ENCODE data around the gene AKR1C8. TPM values are rescaled to one million over a fixed set of nuclear protein-coding genes. Genes with fewer than 3 reads are reported as not detected.
"Not testable (repeated sequence)": the region's sequence is repeated elsewhere in the genome, so short reads cannot be mapped to it uniquely, and the experiment has no call there.

The AKR1C8 gene
- total and polyA plus RNA-seq, 4 donors = 0.20 to 0.94 TPM; not detected in 2

- Histone ChIP-seq H3K27me3 (ENCODE audit: control insufficient read depth, insufficient read depth, low read length) (no peaks in the 10 kb centered on the region), H3K4me3 (ENCODE audit: low read depth, low read length) (no peak overlapping the region), H3K27ac (ENCODE audit: low read depth, low read length) (no peak overlapping the region), H3K9me3 (ENCODE audit: control insufficient read depth, insufficient read depth, low read length) (no peaks in the 10 kb centered on the region), H3K36me3 (ENCODE audit: control insufficient read depth, insufficient read depth, low read length) (no peaks in the 10 kb centered on the region), H3K4me1 (ENCODE audit: control insufficient read depth, insufficient read depth, low read length) (no peaks in the 10 kb centered on the region)
- no peak for DNase-seq (ENCODE audit: low read depth in 4 of 6, low spot score in 6 of 6)
- WGBS (ENCODE audit: insufficient coverage) = 27% methylated on average over 1 of the region's 3 CpGs
Observed at GRCh38 chr10:5147981-5148677, 36.8 kb downstream of the AKR1C8 start.

- no peak for DNase-seq (ENCODE audit: low read depth in 4 of 6, low spot score in 6 of 6)
- 70% methylated on average over 3 of the region's 5 CpGs for WGBS (ENCODE audit: insufficient coverage)
Observed at GRCh38 chr10:5147255-5147980, 37.5 kb downstream of the AKR1C8 start.

GRCh38 chr10:5146920-5147254 lies 38.1 kb downstream of the AKR1C8 start:
- Histone ChIP-seq H3K27me3 (ENCODE audit: control insufficient read depth, insufficient read depth, low read length) (no peaks in the 10 kb centered on the region), H3K4me3 (ENCODE audit: low read depth, low read length) (no peak overlapping the region), H3K36me3 (ENCODE audit: control insufficient read depth, insufficient read depth, low read length) (no peaks in the 10 kb centered on the region), H3K4me1 (ENCODE audit: control insufficient read depth, insufficient read depth, low read length) (no peaks in the 10 kb centered on the region), H3K9me3 (ENCODE audit: control insufficient read depth, insufficient read depth, low read length) (no peaks in the 10 kb centered on the region), H3K27ac (ENCODE audit: low read depth, low read length) (no peak overlapping the region)
- WGBS (ENCODE audit: insufficient coverage) = 92% methylated on average over 4 of the region's 5 CpGs
- no peak for DNase-seq (ENCODE audit: low read depth in 4 of 6, low spot score in 6 of 6)

More at GRCh38 chr10:5147255-5147980, 37.5 kb downstream of the AKR1C8 start:
- no peaks in the 10 kb centered on the region for H3K9me3 ChIP-seq (ENCODE audit: control insufficient read depth, insufficient read depth, low read length)
- H3K4me3 ChIP-seq (ENCODE audit: low read depth, low read length) = no peak overlapping the region
- no peaks in the 10 kb centered on the region for H3K4me1 ChIP-seq (ENCODE audit: control insufficient read depth, insufficient read depth, low read length)
- H3K36me3 ChIP-seq (ENCODE audit: control insufficient read depth, insufficient read depth, low read length) = no peaks in the 10 kb centered on the region
- no peak overlapping the region for H3K27ac ChIP-seq (ENCODE audit: low read depth, low read length)
- no peaks in the 10 kb centered on the region for H3K27me3 ChIP-seq (ENCODE audit: control insufficient read depth, insufficient read depth, low read length)

DNA sequence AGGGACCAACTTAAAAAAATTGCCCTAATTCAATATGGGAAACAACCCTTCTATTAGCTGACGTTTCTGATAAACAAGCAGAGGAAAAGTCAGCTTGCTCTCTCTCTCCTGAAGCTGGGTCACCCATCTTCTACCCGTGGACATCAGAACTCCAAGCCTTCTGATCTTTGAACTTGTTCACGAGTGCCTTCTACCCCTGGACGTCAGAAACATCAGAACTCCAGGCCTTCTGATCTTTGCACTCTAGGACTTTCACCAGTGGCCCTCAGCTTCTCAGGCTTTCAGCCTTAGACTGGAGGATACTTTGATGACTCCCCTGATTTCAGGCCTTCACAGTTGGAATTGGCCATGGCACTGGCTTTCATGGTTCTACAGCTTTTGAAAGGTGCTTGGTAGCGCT lies 41.8 kb downstream of the AKR1C8 start:
- WGBS (ENCODE audit: insufficient coverage) = 79% methylated on average over 4 of the region's 5 CpGs
- no peak for DNase-seq (ENCODE audit: low read depth in 4 of 6, low spot score in 6 of 6)
- H3K4me1 ChIP-seq (ENCODE audit: control insufficient read depth, insufficient read depth, low read length) = no peaks in the 10 kb centered on the region
- no peaks in the 10 kb centered on the region for H3K36me3 ChIP-seq (ENCODE audit: control insufficient read depth, insufficient read depth, low read length)
- H3K9me3 ChIP-seq (ENCODE audit: control insufficient read depth, insufficient read depth, low read length) = no peaks in the 10 kb centered on the region
- no peak overlapping the region for H3K4me3 ChIP-seq (ENCODE audit: low read depth, low read length)
- H3K27me3 ChIP-seq (ENCODE audit: control insufficient read depth, insufficient read depth, low read length) = no peaks in the 10 kb centered on the region
- H3K27ac ChIP-seq (ENCODE audit: low read depth, low read length) = no peak overlapping the region

- H3K36me3 ChIP-seq (ENCODE audit: control insufficient read depth, insufficient read depth, low read length) = no peaks in the 10 kb centered on the region
- WGBS (ENCODE audit: insufficient coverage) = no CpG with 5 or more reads among the region's 4 CpGs
- no peak for DNase-seq (ENCODE audit: low read depth in 4 of 6, low spot score in 6 of 6)
Observed at GRCh38 chr10:5142199-5142598, 42.8 kb downstream of the AKR1C8 start.

DNA sequence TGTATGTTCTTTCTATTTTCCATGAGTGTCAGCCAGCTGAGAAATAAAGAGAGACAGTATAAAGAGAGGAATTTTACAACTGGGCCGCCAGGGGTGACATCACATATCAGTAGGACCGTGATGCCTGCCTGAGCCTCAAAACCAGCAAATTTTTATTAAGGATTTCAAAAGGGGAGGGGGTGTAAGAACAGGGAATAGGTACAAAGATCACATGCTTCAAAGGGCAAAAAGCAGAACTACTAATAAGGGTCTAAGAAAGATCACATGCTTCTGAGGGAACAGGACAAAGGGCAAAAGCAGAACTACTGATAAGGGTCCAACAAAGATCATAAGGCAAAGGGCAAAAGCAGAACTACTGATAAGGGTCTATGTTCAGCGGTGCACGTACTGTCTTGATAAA lies 47.3 kb downstream of the AKR1C8 start:
- 55% methylated on average over 2 of the region's 4 CpGs for WGBS (ENCODE audit: insufficient coverage)
- H3K4me1 ChIP-seq (ENCODE audit: control insufficient read depth, insufficient read depth, low read length); H3K36me3 ChIP-seq (ENCODE audit: control insufficient read depth, insufficient read depth, low read length); DNase-seq (ENCODE audit: low read depth in 4 of 6, low spot score in 6 of 6); H3K27me3 ChIP-seq (ENCODE audit: control insufficient read depth, insufficient read depth, low read length); H3K4me3 ChIP-seq (ENCODE audit: low read depth, low read length); H3K27ac ChIP-seq (ENCODE audit: low read depth, low read length); H3K9me3 ChIP-seq (ENCODE audit: control insufficient read depth, insufficient read depth, low read length): not testable (repeated sequence)

More at GRCh38 chr10:5142199-5142598, 42.8 kb downstream of the AKR1C8 start:
- no peaks in the 10 kb centered on the region for H3K9me3 ChIP-seq (ENCODE audit: control insufficient read depth, insufficient read depth, low read length)
- H3K4me1 ChIP-seq (ENCODE audit: control insufficient read depth, insufficient read depth, low read length) = no peaks in the 10 kb centered on the region
- H3K4me3 ChIP-seq (ENCODE audit: low read depth, low read length) = no peak overlapping the region
- H3K27ac ChIP-seq (ENCODE audit: low read depth, low read length) = no peak overlapping the region
- H3K27me3 ChIP-seq (ENCODE audit: control insufficient read depth, insufficient read depth, low read length) = no peaks in the 10 kb centered on the region

DNA sequence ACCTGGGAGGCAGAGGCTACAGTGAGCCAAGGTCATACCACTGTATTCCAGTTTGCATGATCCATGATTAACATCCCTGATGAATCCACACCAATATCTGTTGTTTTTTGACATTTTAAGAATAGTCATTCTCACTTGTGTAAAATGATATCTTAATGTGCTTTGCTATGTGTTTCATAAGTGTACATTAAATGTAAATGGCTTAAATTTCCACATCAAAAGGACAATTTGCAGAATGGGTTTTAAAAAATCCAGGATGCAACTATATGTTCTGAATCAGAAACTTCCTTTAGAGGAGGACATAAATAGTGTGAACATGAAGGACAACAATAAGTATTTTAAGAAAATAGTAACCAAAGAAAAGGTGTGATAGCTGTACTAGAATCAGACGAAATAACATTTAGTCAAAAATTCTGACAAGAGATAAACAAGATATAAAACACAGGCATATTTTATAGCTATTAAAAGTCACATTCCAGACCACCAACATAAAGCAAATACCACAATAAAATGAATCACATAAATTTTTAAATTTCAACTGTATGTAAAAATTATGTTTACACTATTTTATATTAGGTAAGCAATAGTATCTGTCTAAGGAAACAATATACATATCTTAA lies 48.4 kb downstream of the AKR1C8 start:
- Histone ChIP-seq H3K4me3 (ENCODE audit: low read depth, low read length) (no peak overlapping the region), H3K36me3 (ENCODE audit: control insufficient read depth, insufficient read depth, low read length) (no peaks in the 10 kb centered on the region), H3K9me3 (ENCODE audit: control insufficient read depth, insufficient read depth, low read length) (no peaks in the 10 kb centered on the region), H3K4me1 (ENCODE audit: control insufficient read depth, insufficient read depth, low read length) (no peaks in the 10 kb centered on the region), H3K27ac (ENCODE audit: low read depth, low read length) (no peak overlapping the region), H3K27me3 (ENCODE audit: control insufficient read depth, insufficient read depth, low read length) (no peaks in the 10 kb centered on the region)
- no CpG with 5 or more reads among the region's 1 CpG for WGBS (ENCODE audit: insufficient coverage)
- no peak for DNase-seq (ENCODE audit: low read depth in 4 of 6, low spot score in 6 of 6)

DNA sequence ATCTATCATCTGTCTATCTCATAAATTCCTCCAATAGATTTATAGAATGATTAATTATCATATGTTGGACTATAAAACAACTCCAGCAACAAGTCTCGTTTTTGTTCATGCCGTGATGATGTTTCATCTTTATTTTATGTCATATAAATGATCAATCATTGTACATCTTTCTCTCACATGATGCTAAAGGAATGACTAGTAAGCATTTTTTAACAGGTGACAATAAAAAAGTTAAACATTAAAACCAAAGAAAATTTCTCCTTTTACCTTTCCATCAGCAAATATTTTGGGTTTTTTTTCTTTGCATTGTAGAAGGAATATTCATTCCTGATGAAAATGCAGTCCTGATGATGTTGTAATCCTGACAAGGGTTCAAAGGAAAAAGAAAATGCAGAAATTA lies 49.4 kb downstream of the AKR1C8 start:
- no CpG with 5 or more reads among the region's 2 CpGs for WGBS (ENCODE audit: insufficient coverage)
- Histone ChIP-seq H3K4me1 (ENCODE audit: control insufficient read depth, insufficient read depth, low read length) (no peaks in the 10 kb centered on the region), H3K4me3 (ENCODE audit: low read depth, low read length) (no peak overlapping the region), H3K36me3 (ENCODE audit: control insufficient read depth, insufficient read depth, low read length) (no peaks in the 10 kb centered on the region), H3K27me3 (ENCODE audit: control insufficient read depth, insufficient read depth, low read length) (no peaks in the 10 kb centered on the region), H3K27ac (ENCODE audit: low read depth, low read length) (no peak overlapping the region), H3K9me3 (ENCODE audit: control insufficient read depth, insufficient read depth, low read length) (no peaks in the 10 kb centered on the region)
- DNase-seq (ENCODE audit: low read depth in 4 of 6, low spot score in 6 of 6) = no peak

GRCh38 chr10:5125315-5126044 lies 59.5 kb downstream of the AKR1C8 start:
- H3K36me3 ChIP-seq (ENCODE audit: control insufficient read depth, insufficient read depth, low read length) = no peaks in the 10 kb centered on the region
- H3K4me1 ChIP-seq (ENCODE audit: control insufficient read depth, insufficient read depth, low read length) = no peaks in the 10 kb centered on the region
- H3K9me3 ChIP-seq (ENCODE audit: control insufficient read depth, insufficient read depth, low read length) = peaks cover 2% of the 10 kb centered on the region
- H3K4me3 ChIP-seq (ENCODE audit: low read depth, low read length) = no peak overlapping the region
- no peaks in the 10 kb centered on the region for H3K27me3 ChIP-seq (ENCODE audit: control insufficient read depth, insufficient read depth, low read length)
- H3K27ac ChIP-seq (ENCODE audit: low read depth, low read length) = no peak overlapping the region
- WGBS (ENCODE audit: insufficient coverage) = 91% methylated on average over 1 of the region's 3 CpGs
- no peak for DNase-seq (ENCODE audit: low read depth in 4 of 6, low spot score in 6 of 6)

Data from spinal cord (tissue), 10 donors.